Mucosa of rectum (tissue), 2 donors: ENCODE measurements around the gene AQP1.

ENCODE experiments used
- H3K27ac ChIP-seq, 2 donors: one replicate each; pipeline ENCODE4 v1.7.0; 2013; ENCODE audit warnings: inconsistent platforms in 2 of 2, low read depth in 2 of 2, low read length in 2 of 2
- H3K27me3 ChIP-seq, 2 donors: one replicate each; pipeline ENCODE4 v1.7.0; 2013; ENCODE audit warnings: low read length in 2 of 2; ENCODE audit not compliant: control insufficient read depth in 2 of 2, insufficient read depth in 2 of 2
- H3K36me3 ChIP-seq, 2 donors: one replicate each; pipeline ENCODE4 v1.7.0; 2013; ENCODE audit warnings: low read length in 2 of 2; ENCODE audit not compliant: control insufficient read depth in 2 of 2, insufficient read depth in 2 of 2
- H3K4me1 ChIP-seq, 2 donors: one replicate each; pipeline ENCODE4 v1.7.0; 2013; ENCODE audit warnings: low read length in 2 of 2, mild to moderate bottlenecking in 1 of 2; ENCODE audit not compliant: control insufficient read depth in 2 of 2, insufficient read depth in 2 of 2
- H3K4me3 ChIP-seq, 2 donors: one replicate each; pipeline ENCODE4 v1.7.0; 2013; ENCODE audit warnings: low read length in 2 of 2
- H3K9ac ChIP-seq, 2 donors: one replicate each; pipeline ENCODE4 v1.7.0; 2013; ENCODE audit warnings: low read length in 2 of 2, low read depth in 1 of 2, mild to moderate bottlenecking in 1 of 2
- H3K9me3 ChIP-seq, 2 donors: one replicate each; pipeline ENCODE4 v1.7.0; 2013; ENCODE audit warnings: low read length in 2 of 2; ENCODE audit not compliant: control insufficient read depth in 2 of 2
- donor health status: healthy.
- donor health status: Normal muscosa, but diverticular disease.

Gene AQP1

DNA sequence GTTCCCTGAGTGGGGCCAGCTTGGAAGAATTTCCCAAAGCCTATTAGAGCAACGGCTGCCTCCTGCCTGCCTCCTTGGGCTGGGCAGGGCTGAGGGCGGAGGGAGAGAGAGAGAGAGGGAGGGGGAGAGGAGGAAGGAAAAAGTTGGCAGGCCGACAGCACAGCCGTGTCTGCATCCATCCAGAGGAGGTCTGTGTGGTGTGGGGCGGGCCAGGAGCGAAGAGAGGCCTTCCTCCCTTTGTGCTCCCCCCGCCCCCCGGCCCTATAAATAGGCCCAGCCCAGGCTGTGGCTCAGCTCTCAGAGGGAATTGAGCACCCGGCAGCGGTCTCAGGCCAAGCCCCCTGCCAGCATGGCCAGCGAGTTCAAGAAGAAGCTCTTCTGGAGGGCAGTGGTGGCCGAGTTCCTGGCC lies at the start of gene AQP1:
Gene AQP1, plus strand, starts transcription at position 293 of the 409 bp plus-strand sequence. Its CDS starts 57 bp downstream, at position 350.
- Histone ChIP-seq H3K9me3 (no peaks in the 10 kb centered on the region), H3K4me1 (peaks cover 14 to 49% of the 10 kb centered on the region in 2 donors), H3K9ac (peak within 1 kb of the TSS; percentile 56 to 69), H3K36me3 (no peaks in the 10 kb centered on the region), H3K27me3 (no peaks in the 10 kb centered on the region), H3K4me3 (peak within 1 kb of the TSS; percentile 63 to 77), H3K27ac (peak within 1 kb of the TSS; percentile 63 to 65)

DNA sequence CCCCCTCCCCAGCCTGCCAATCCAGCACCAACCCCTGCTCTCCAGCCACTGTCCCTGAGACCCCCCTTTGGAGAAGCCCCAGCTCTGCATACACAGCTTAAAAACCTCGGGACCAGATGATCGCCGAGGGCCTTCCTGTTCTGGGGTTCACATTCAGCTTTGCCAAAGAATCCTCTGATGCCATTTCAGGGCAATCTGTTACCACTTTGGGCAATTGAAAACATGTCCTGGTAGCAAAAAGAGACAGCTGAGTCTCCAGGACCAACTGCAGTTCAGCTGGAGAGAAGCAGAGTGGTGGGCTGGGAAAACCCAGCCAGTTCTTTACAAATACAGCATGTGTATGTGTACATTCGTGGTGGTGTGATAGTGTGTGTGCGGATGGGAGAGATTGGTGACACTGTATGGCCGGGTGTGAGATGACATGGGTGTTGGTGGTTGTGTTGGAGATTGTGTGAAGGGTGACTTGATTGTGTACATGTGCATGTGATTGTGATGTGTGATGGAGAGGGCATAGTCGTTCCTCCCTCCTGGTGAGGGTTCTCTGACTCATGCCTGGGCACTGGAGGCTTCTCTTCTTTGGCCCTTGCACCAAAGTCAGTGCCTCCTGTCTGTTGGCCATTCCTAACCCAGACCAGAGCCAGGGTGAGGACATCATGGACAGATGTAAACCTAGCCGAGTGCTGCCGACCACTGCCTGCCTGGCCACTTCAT lies 48.5 kb upstream of the AQP1 start:
- Histone ChIP-seq H3K27me3 (no peaks in the 10 kb centered on the region), H3K36me3 (no peaks in the 10 kb centered on the region), H3K9me3 (no peaks in the 10 kb centered on the region), H3K27ac (no peak overlapping the region), H3K9ac (no peak overlapping the region), H3K4me1 (peaks cover 6 to 16% of the 10 kb centered on the region in 2 donors), H3K4me3 (no peak overlapping the region)

DNA sequence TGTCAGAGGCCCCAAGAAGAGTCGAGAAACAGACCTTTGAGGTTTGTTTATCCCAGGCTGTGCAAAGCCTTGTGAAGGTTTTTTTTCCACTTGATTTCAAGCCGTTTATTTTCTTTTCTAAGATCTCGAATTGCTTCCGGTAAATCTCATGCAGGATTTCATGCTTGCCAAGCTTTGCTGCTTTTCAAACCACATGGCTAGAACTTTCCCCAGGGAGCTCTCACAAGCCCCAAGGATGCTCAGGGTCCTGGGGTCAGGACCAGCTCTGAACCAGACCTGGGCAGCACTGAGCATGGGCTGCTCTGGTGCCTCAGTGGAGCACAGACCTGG lies 48.0 kb upstream of the AQP1 start:
- Histone ChIP-seq H3K4me1 (peaks cover 6 to 16% of the 10 kb centered on the region in 2 donors), H3K9me3 (no peaks in the 10 kb centered on the region), H3K9ac (no peak overlapping the region), H3K4me3 (no peak overlapping the region), H3K36me3 (no peaks in the 10 kb centered on the region), H3K27ac (no peak overlapping the region), H3K27me3 (no peaks in the 10 kb centered on the region)

DNA sequence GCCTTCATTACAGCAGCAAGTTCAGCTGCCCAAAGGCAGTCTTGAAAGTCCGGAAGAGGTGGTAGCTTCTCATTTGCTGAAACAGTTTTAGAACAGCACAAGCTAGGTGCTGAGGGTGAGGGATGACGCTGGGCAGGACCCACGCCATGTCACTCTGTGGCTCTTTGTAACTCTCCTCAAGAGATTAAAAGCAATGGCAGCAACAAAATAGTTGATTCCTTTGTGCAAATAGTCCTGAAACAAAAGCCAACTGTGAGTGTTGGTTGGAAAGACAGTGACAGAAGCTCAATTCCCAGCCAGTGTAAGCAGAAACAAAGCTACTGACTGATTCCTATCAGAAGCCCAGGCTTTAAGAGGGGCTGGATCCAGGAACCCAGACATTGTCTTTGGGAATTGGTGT lies 47.6 kb upstream of the AQP1 start:
- Histone ChIP-seq H3K36me3 (no peaks in the 10 kb centered on the region), H3K4me1 (peaks cover 6 to 16% of the 10 kb centered on the region in 2 donors), H3K27ac (no peak overlapping the region), H3K9me3 (no peaks in the 10 kb centered on the region), H3K9ac (no peak overlapping the region), H3K4me3 (no peak overlapping the region), H3K27me3 (no peaks in the 10 kb centered on the region)

DNA sequence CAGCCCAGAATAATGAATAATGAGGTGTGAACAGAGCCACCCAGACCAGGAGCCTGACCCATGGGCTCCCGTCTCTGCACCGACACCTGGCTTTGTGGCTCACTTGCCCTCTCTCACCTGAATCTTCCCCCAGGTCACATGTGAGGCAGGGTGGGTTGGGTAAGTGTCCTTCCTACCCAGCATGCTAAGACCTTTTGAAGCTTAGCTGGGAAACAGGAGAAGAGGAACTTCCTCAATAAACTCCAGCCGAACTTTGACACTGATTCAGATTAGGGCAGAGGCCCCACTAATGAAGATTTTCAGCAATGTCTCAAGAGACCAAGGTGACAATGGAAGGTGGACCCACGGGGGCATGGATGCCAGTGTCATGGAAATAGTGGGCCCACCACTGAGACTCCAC lies 46.6 kb upstream of the AQP1 start:
- Histone ChIP-seq H3K9me3 (no peaks in the 10 kb centered on the region), H3K4me3 (no peak overlapping the region), H3K36me3 (no peaks in the 10 kb centered on the region), H3K9ac (no peak overlapping the region), H3K27ac (no peak overlapping the region), H3K27me3 (no peaks in the 10 kb centered on the region), H3K4me1 (peaks cover 1 to 7% of the 10 kb centered on the region in 2 donors)

DNA sequence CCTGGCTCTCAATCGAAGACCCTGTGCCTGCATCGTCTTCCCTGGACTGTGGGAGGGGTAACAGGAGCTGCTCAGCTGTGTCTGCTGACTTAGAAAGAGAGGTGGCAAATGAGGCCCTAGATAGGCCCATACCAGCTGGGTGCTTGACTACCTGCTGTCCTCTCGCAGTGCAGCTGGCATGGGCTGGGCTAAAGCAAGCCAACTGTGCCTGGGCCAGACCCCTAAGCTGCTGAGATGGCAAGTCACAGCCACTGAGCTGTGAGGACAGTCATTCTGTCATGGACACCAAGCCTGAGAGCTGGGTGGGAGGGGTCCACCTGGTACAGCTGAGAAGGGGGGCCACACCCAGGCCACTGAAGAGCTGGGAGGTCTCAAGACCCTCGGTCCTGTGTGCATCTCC lies 45.8 kb upstream of the AQP1 start:
- no peak overlapping the region for H3K4me3 ChIP-seq
- H3K9me3 ChIP-seq: no peaks in the 10 kb centered on the region
- H3K27ac ChIP-seq: no peak overlapping the region
- H3K9ac ChIP-seq: no peak overlapping the region
- H3K27me3 ChIP-seq: no peaks in the 10 kb centered on the region
- H3K4me1 ChIP-seq: peaks cover 0 to 6% of the 10 kb centered on the region in 2 donors
- no peaks in the 10 kb centered on the region for H3K36me3 ChIP-seq

DNA sequence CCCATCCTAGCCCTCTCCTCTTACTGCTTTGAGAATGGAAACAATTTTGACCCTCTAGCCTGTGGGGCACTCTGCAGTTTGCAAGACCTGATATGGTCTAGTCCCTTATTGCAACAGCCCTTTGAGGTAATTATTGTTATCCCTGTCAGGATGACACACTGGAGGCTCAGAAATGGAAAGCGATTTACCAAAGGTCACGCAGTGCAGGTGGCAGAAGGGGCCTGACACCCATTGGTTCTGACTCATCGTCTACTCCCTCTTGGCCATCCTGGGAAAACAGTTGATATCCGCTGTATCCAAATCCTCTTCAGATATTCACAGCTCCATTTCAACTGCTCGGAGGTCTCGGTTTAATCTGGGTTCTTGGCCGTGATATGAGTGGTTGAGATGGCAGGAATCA lies 44.7 kb upstream of the AQP1 start:
- Histone ChIP-seq H3K9me3 (no peaks in the 10 kb centered on the region), H3K4me3 (no peak overlapping the region), H3K4me1 (peaks cover 0 to 6% of the 10 kb centered on the region in 2 donors), H3K36me3 (no peaks in the 10 kb centered on the region), H3K27ac (no peak overlapping the region), H3K9ac (no peak overlapping the region), H3K27me3 (no peaks in the 10 kb centered on the region)

DNA sequence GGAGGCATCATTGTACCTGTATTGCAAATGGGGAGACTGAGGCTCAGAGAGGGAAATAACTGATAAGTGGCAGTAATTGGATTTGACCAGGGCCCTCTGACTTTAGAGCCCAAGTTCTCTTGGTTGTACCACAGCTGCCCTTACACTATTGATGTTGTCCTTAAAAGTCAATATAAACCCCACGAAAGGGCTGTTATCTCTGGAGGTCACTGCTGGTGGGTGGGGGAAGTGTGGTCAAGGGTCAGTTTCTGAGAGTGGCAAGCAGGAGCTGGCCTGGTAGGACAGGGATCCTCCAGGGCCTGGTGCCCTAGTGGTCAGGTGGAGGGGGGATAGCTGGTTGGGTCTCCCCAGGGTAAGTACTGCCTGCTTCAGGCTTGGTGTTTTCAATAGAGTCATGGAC lies 44.2 kb upstream of the AQP1 start:
- Histone ChIP-seq H3K36me3 (peaks cover 0 to under 1% of the 10 kb centered on the region in 2 donors), H3K4me1 (peaks cover 0 to 6% of the 10 kb centered on the region in 2 donors), H3K9ac (no peak overlapping the region), H3K9me3 (no peaks in the 10 kb centered on the region), H3K27ac (no peak overlapping the region), H3K27me3 (no peaks in the 10 kb centered on the region), H3K4me3 (no peak overlapping the region)

DNA sequence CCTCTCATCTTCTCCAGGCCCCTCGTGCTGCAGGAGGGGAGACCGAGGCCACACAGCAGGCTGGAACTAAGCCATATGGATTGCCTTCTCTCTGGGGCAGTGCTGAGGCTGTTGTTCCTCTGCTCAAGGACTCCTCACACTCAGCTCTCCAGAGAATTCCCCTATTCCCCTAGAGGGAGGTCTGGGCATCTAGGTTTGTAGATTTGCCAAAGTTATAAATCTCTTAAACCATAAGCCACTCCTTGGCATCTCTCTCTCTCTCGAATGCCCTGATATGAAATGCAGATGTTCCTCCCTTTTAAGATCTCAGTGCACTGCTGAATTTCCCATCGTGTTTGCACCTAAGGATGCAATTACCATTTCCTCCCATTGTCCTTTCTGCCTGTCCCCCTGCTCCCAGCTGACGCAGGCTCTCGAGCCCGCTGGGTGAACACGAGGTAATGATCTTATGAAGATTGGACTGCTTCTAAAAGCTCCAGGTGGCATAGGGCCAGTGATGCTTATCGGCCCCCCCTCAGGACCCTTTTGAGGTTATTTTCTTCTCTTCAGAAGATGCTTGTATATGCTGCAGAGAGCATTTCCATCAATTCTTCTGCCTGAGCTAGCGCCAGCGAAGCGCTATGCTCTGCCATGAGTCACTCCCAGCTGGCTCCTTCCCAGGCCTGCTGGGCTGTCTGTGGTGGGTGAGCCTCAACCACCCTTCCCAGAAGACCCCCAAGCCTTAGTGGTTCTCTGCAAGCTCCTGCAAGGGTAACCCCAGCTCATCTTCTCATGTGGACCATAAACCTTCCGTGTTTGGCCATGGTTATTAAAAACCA lies 41.6 kb upstream of the AQP1 start:
- Histone ChIP-seq H3K9me3 (no peaks in the 10 kb centered on the region), H3K27me3 (no peaks in the 10 kb centered on the region), H3K36me3 (peaks cover 0 to 2% of the 10 kb centered on the region in 2 donors), H3K4me3 (no peak overlapping the region), H3K9ac (no peak overlapping the region), H3K27ac (no peak overlapping the region), H3K4me1 (peaks cover 0 to 4% of the 10 kb centered on the region in 2 donors)

DNA sequence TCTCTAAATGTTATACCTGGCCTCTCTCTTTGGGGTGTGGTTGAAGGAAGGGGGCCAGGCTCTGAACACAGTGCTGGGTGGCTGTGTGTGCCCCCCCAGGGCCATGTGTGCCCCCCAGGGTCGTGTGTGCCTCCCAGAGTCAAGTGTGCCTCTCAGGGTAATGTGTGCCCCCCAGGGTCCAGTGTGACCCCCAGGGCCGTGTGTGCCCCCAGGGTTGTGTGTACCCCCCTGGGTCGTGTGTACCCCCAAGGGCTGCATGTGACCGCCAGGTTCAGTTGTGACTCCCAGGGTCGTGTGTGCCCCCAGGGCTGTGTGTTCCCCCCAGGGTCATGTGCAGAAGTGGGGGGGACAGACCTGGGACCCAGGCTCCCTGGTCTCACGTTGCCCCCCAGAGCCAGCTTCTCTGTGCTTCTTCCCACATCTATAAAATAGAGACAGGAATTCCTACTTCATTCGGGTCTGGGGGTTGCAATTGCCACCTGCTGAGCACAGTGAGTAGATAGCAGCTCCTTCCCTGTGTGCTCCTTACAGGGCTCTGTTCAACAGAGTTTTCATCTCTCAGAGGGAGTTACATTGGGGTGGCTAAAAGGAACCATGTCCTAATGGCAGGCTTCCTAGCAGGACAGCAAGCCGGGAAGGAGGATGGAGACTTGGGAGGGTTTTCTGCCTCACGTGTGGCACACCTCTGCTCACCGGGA lies 40.7 kb upstream of the AQP1 start:
- Histone ChIP-seq H3K9me3 (no peaks in the 10 kb centered on the region), H3K4me3 (no peak overlapping the region), H3K27ac (no peak overlapping the region), H3K36me3 (peaks cover 0 to 2% of the 10 kb centered on the region in 2 donors), H3K4me1 (no peaks in the 10 kb centered on the region), H3K27me3 (no peaks in the 10 kb centered on the region), H3K9ac (no peak overlapping the region)
